Activated effector memory CD4-positive, alpha-beta T cell treated with Interleukin-2 at 50 U/mL for 16 hours (primary cell): ENCODE results near the gene PGK1.
"Not testable (repeated sequence)": the region's sequence is repeated elsewhere in the genome, so short reads cannot be mapped to it uniquely, and the experiment has no call there.

Source experiments
- DNase-seq: peaks from one replicate; pipeline ENCODE4 v3.0.0-alpha.2; 2020

The PGK1 gene

DNA sequence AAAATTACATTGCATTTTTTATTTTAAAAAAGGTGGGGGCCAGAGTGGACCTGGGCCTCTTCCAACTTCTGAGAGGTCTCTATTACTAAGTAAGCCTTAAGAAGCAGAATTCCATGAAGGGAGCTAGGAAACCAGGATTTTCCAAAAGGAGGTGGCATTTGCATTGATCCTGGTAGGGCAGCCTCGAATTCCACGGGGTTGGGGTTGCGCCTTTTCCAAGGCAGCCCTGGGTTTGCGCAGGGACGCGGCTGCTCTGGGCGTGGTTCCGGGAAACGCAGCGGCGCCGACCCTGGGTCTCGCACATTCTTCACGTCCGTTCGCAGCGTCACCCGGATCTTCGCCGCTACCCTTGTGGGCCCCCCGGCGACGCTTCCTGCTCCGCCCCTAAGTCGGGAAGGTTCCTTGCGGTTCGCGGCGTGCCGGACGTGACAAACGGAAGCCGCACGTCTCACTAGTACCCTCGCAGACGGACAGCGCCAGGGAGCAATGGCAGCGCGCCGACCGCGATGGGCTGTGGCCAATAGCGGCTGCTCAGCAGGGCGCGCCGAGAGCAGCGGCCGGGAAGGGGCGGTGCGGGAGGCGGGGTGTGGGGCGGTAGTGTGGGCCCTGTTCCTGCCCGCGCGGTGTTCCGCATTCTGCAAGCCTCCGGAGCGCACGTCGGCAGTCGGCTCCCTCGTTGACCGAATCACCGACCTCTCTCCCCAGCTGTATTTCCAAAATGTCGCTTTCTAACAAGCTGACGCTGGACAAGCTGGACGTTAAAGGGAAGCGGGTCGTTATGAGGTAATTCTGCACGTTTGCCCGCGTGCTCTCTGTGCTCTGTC is at the start of gene PGK1:
Gene PGK1, plus strand, starts transcription at position 626 of the 824 bp plus-strand sequence. Its CDS starts 93 bp downstream, at position 719.
- DNase-seq = peak; percentile 89

DNA sequence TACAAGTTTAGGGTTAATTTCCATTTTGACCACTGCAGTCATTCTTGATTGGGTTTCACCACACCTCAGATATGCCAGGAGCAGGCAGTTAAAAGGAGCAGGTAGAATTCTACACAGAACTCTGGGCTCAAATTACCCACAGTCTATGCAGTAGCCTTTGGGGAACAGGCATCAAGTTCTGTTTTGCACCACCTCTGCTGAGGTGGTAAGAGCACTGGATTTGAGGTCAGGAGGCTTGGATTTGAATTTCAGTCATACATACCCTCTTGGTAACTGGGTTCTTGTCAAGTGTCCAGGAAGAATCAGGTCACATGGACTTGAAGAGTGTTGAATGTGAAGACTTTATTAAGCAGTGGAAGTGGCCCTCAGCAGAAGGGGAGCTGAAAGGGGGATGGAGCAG is 40.4 kb upstream of the PGK1 start:
- DNase-seq = no peak

DNA sequence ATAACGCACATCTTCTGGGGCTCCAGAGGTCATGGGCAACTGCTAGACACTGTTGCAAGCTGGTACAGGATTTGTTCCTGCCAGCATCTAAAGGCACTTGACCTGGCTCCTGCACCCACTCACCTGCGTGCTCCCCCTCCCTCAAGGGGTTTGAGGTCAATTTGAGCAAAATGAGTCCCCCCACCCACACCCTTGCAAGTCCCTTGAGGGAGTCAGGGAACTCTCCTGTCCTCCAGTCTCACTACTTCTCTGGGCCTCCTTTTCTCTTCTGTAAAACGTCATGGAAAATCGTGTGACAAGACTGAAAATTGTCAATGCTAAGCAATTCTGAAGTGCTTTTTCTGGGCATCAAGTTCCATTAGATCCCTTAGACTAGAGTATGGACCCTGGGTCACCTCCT is 39.9 kb upstream of the PGK1 start:
- DNase-seq = no peak

DNA sequence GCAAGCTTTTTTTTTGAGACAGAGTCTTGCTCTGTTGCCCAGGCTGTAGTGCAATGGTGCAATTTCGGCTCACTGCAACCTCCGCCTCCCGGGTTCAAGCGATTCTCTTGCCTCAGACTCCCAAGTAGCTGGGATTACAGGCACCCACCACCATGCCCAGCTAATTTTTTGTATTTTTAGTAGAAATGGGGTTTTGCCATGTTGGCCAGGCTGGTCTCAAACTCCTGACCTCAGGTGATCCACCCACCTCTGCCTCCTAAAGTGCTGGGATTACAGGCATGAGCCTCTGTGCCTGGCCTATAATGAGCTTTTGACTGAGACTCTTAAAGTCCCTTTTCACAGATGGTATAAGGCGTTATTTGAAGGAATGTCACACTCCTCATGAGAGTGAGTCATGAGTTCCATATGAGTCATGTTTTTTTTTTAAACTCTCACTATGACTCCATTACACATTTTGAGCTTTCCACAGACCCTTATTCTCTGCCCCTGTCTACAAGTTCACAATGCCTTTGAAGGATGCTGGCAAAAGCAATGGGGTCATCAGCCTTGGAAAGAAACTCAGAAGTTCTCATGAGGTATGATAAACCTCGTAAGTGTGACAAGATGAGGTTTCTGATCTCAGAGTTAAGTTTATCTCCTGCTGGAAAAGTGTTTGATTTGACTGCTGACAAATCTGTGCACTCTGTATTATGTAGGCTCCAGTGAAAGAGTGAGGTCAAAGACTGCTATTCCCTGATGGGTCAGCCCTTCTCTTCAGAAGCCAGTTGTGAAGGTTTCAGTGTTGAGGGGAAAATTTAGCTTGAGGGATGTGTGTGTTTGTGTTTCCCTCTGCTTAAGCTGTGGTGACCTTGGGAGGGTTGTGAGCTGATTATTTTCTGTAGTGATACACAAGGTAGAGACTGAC is 39.1 kb upstream of the PGK1 start:
- DNase-seq = not testable (repeated sequence)

DNA sequence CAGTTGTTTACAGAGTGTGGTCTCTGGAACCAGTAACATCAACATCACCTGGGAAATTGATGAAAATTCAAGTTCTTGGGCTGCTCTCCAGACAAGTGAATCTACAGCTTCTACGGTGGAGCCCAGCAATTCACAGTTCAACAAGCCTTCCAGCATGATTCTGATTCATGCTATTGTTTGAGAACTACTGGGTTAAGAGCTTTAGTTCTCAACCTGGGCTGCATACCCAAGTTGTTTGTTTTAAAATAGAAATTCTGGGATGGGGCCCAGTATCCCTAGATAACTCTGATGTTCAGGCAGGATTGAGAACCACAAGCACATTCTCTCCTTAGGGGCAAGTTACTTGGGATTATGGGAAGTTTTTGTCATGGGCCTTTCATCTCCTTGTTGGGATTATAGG is 37.9 kb upstream of the PGK1 start:
- DNase-seq = no peak

DNA sequence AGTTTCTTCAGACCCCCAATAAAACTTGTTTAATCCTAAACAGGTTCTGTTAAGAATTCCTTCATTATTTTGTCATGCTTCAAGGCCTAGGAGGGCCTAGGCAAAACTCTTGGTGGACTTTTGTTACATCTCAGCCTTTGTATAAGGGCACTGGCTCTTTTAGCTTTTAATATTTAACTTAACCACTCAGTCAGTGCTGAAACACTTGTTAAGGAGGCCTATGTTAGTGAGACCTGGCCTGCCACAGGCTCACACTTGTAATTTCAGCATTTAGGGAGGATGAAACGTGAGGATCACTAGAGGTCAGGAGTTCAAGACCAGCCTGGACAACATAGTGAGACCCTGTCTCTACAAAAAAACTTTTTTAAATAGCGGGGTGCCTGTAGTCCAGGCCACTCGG is 32.7 kb upstream of the PGK1 start:
- no peak for DNase-seq

DNA sequence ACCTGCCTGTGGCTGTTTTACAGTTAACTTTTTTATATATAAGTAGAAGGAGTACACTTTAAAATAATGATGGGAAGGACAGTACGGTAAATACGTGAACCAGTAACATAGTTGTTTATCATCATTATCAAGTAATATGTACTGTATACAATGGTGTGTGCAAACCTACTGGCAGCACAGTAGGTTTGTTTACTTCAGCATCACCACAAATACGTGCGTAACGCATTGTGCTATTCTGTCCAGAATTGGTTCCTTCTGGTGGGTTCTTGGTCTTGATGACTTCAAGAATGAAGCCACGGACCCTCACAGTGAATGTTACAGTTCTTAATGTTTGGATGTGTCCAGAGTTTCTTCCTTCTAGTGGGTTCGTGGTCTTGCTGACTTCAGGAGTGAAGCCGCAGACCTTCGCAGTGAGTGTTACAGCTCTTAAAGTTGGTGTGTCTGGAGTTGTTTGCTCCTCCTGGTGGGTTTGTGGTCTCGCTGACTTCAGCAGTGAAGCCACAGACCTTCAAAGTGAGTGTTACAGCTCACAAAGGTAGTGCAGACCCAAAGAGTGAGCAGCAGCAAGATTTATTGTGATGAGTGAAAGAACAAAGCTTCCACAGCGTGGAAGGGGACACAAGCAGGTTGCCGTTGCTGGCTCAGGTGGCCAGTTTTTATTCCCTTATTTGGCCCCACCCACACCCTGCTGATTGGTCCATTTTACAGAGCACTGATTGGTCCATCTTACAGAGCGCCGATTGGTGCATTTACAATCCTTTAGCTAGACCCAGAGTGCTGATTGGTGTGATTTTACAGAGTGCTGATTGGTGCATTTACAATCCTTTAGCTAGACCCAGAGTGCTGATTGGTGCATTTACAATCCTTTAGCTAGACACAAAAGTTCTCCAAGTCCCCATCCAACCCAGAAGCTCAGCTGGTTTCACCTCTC is 30.6 kb upstream of the PGK1 start:
- DNase-seq = not testable (repeated sequence)

DNA sequence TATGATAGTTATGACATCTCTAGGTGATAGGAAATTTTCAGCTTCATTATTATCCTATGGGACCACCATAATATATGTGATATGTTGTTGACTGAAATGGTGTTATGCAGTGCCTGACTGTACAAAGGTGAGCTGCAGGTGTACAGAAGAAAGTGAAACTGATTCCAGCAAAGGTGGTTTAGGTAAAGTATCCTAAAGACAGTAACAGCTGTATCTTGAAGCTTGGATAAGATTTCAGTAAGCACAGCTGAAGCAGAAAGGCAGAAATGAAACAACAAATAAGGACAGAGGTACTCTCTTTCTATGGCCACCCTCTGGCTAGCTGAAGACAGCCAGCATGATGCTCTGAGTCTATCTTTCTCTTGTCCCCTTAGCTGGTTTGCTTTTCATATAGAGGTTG is 30.0 kb upstream of the PGK1 start:
- no peak for DNase-seq

DNA sequence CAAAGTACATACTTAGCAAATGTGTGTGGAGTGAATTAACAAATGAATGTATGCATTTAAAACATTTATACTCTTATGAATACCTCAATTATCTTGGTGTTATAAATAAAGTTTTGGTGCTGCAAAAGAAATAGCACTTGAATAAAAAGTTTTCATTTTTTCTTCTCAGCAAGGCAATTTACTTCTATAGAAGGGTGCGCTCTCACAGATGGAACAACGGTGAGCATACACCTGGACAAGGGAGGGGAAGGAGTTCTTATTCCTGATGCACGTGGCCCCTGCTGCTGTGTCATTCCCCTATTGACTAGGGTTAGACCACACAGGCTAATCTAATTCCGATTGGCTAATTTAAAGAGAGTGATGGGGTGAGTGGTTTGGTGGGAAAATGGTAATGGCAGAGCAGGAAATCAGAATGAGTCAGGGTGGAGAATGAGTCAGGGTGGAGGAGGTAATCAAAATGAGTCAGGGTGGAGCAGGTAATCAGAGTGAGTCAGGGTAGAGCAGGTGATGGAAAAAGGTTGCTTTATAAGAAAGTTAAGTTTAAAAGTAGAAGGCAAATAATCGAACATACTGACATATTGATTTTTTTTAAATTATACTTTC is 28.2 kb upstream of the PGK1 start:
- DNase-seq = no peak

DNA sequence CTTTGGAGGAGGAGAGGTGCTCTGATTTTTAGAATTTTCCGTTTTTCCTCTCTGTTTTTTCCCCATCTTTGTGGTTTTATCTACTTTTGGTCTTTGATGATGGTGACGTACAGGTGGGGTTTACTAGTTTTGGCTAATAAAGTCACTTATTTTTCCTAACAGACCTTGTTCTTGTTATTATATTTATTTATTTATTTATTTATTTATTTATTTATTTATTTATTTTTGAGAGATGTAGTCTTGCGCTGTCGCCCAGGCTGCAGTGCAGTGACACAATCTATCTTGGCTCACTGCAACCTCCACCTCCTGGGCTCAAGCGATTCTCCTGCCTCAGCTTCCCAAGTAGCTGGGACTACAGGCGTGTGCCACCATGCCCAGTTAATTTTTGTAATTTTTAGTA is 22.6 kb upstream of the PGK1 start:
- DNase-seq = not testable (repeated sequence)

DNA sequence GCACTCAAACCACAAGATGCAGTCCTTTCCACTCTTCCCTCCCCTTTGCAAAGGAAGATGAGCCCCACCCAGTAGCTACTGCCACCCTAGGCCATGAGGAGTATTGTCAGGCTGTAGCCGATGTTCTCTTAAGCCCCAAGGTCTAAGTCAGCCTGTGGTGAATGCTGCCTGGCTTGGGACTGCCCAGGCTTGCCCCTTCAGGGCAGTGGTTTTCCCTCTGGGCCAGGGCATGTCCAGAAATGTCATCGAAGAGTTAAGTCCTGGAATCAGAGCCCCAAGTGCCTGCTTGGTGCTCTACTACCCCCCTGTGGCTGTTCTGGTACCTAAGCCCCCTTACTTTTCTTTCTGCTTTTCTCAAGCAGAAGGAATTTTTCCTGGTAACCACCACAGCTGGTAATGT is 11.8 kb upstream of the PGK1 start:
- no peak for DNase-seq

DNA sequence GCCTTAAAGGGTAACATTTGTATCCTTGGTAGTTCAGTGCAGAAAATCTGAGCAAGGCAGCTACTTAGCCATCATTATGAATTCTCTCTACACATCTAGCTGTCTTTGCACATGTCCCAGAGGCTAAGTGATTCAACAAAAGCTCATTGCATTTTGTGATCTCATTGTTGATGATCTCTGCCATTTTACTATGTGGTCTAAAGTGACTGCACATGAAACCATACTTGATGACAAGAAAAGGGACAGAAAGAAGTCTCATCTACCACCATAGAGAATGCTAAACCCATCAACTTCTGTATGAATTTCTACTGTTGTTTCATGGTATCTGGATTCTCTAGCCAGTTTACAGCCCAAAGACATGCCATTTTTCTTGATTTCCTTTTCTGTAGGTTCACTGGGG is 5.9 kb upstream of the PGK1 start:
- DNase-seq = no peak

DNA sequence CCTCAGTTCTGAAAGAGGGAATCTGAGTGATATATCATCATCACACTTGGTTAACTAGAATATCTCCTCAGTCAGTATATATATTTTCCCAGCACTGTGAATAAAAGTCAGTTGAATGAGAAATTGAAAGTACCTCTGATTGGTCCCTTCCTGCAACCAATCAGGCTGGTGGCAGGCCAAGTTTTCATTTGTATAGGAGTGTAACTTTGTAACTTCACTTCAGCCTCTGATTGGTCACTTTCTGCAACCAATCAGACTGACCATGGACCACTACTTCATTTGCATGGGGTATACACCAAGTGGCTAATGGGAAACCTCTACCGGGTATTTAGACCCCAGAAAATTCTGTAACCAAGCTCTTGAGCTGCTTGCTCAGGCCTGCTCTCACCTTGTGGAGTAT is 2.0 kb upstream of the PGK1 start:
- DNase-seq = no peak

DNA sequence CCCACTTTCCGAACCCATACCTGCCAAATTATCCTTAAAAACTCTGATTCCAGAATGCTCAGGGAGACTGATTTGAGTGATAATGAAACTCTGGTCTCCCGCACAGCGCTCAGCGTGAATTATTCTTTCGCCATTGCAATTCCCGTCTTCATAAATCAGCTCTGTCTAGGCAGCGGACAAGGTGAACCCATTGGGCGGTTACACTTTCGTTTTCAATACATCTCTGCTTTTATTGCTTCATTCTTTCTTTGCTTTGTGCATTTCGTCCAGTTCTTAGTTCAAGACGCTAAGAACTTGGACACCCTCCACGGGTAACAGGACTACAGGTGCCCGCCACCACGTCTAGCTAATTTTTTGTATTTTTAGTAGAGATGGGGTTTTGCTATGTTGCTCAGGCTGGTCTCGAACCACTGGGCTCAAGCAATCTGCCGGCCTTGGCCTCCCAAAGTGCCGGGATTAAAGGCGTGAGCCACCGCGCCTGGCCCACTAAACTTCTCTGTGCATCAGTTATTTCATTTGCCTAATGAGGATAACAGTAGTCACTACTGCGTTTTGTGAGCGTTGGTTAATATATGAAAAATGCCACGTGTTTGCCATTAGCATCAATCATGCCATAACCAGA is 936 bp upstream of the PGK1 start:
- no peak for DNase-seq

DNA sequence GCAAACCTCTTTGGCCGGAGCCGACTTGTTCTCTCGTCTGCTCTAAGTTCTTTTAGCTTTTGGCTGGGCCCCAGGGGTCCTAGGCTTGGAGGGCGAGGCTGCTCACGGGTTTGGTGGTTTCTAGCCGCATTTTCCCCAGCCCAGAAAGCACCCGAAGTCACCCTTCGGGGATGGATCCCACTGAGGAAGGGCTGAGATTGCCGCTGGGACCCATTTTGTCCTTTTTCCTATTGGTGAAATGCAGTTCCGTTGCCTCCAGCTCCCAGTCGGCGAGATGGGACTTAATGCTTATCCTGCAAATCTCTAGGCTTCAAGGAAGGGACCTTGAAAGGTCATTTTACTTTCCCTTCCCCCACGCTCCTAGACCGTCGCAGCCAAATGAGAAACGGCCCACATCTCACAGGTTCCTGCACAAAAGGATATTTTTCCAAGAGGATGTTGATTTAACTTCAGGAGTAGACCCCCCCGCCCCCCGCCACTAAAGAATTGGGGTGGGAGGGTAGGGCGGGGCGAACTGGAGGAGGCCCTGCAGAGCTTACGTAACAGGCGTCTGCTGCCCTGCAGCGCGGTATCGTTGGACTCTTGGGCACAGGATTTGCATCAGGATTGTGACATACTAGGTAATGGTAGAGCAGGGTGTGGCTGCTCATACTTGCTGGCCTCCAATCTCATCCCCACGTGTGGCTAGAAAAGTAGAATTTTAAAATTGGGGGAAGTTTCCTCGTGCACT is 564 bp downstream of the PGK1 start:
- peak; percentile 2 for DNase-seq

DNA sequence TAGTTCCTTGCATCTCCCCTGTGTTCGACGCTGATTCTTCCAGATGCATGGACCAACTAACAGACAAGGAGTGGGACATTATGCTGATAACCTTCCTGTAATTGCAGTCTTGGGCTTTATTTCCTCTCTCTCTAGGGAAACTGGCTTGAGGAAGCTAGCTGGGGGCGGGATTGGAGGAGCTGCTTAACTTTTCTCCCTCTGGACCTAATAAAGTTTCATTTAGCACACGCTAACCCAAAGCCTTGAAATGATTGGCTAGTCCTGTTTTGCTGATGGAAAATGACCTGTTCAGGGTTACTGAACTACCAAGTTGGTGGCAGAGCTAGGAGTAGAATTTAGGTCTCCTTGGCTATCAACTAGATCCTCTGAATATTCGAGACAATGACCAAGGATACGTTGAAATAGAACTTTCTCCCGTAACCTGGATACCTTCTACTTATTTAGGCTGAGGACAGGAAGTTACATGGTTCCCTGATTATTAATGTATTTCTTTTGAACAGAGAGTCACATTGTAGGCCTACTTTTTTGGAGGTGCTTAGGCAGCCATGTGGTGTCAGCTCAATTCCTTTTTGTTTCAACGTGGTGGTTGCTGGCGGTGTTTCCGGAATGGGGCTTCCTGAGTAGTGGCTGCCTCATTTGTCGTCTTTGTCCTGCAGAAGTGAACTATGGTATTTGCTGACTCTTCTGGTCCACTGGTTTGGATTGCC is 2.0 kb downstream of the PGK1 start:
- DNase-seq = peak; percentile 3

DNA sequence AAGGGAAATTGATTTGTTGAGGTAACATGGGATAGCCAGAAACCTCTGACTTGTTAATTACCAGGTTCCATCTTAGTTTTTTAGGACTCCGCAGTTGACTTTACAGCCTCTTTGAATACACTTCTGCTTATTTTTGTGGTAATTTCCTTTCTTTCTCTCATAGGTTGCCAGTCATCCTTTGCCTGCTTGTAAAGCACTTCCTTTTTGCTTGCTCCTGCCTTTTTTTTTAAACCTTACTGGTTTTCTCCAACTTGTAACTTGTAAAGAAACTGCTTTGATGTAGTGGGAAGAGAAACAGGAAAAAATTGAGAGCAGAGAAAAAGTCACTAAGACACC is 2.6 kb downstream of the PGK1 start:
- no peak for DNase-seq

DNA sequence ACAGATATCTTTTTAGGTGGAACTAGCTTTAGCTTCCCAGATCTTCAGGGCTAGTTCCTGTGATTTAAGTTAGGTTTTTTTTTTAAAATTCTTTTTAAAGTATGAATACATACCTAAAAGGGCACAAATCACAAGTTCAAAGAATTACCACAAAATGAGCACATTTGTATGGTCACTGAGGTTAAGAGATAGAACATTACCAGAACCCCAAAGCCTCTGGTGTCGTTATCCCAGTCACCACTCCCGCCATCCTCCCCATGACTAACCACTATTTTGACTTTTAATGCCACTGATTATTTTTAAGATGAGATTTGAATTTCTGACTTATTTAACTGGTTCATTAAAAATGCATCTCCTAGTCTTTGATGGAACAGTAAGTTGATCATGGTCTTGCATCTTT is 5.4 kb downstream of the PGK1 start:
- DNase-seq = no peak

DNA sequence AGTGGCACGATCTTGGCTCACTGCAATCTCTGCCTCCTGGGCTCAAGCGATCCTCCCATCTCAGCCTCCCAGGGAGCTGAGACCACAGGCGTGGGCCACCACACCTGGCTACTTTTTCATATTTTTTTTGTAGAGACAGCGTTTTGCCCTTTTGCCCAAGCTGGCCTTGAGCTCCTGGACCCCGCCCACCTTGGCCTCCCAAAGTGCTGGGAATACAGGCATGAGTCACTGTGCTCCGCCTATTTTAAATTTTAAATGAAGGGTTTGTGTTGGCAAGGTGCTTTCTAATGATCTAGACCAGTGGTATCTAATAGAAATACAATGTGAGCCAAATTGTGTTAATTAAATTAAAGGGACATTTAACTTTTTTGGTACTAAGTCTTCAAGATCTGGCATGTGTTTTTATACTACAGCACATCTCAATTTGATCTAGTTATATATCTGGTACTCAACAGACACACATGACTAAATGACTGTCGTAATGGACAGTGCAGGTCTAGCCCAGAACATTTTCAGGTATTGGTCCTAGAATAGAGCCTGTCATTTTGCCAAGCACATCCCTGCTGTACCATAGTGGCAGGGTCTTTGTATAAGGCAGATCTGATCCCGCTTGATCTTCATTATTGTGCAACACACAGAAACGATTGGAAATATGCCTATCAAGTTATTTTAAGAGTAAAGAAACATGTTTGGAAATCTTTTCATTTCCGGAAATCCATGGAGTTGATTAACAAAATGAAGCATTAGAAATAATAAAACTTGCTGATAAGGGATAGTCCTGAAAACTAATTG is 7.3 kb downstream of the PGK1 start:
- no peak for DNase-seq

DNA sequence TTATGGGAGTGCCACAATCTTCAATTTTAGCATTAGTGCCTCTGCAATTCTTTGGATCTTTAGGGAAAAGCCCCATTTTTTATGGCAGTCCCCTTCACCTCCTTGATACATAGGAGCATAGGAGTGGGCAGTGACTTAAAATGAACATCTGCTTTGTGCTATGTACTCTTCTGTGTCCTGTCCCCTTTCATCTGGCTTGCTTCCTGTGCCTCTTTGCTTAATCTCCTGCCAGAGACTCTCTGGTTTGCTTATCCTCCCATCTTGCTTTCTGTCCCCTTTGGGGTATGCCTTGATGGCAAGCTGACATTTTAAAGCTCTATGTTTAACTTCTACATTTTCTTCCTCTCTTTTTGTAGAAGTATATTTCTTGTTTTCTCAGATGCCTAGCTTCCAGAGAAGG is 12.3 kb downstream of the PGK1 start:
- no peak for DNase-seq
